ENCODE data around the gene PLA2G6.

- TF ChIP-seq CTCF (IDR thresholded peaks at IDR 0.05; ENCODE audit: borderline replicate concordance, extremely low read depth, low read length, poor library complexity, severe bottlenecking) (no peak), EZH2 (IDR thresholded peaks at IDR 0.05; ENCODE audit: borderline replicate concordance, low read depth, low read length, severe bottlenecking) (no peak)
Measured at GRCh38 chr22:38173641-38173906, 8.1 kb downstream of the PLA2G6 start.
